ENCODE results near the gene FAM3D.

FAM3D gene

DNA sequence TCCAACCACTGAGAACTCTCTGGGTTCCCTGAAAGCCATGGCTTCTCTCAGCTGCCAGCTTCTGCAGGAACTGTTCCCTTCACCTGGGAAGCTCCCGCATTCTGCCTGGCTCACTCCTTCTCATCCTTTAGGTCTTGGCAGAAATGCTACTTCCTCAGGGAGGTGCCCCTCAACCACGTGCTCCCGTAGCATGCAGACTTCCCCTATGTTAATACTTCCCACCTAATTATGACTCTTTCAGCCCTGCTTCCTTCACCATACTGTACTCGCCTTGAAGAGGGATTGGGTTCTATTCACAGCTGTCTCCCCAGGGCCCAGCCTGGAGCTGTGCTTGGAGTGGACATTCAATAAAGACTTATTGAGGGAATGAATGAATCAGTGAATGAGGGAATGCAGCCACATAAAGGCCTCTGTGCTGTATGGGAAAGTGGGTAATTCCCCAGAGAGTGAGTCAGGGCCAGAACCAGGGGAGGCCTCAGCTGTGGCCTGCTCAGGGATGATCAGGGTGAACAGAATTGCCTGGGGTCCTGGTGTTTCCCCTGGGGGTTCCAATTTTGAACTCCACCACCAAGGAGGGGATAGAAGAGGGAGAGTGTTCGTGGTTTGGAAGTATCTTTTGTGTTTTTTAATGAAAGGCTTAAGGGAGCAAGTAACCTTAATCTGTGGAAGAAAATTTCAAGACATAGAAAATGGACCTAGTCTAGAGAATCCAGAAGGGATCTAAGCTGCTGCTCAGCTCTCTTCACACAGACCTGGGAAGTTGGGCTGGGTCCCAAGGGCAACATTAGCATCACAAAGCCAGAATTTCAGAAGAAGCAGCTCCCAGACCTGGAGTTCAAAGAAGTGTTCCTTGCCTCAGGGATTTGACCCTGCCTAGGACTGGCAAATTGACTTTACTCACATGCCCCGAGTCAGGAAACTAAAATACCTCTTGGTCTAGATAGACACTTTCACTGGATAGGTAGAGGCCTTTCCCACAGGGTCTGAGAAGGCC lies 74.8 kb downstream of the FAM3D start:
- DNase-seq (ENCODE audit: low read depth) = no peak

DNA sequence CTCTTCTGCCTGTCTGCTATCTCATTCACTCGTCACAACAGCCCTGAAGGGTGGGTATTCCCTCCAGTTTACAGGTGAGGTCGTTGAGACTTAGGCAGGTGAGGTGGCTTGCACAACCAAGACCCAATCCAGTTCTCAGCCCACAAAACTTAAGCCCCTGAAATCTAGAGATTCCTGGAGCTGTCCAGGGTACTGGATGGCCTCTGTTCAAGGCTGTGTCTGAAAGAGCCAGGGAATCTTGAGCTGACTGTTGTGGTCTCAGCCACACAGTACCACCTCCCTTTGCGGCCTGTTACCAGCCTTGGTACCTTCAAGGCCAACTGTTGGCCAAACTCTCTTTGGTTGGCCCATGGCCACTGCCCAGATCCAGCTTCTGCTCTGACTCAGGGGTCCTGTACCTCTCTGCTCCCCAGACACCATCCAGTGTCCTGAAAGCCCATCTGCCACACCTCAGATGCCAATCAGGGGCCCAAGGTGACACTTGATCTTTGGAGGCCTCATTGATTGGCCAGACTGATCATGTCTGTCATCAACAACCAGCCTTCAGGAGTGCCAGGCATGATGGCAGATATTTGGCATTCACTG lies 78.5 kb downstream of the FAM3D start:
- no peak for DNase-seq (ENCODE audit: low read depth)

DNA sequence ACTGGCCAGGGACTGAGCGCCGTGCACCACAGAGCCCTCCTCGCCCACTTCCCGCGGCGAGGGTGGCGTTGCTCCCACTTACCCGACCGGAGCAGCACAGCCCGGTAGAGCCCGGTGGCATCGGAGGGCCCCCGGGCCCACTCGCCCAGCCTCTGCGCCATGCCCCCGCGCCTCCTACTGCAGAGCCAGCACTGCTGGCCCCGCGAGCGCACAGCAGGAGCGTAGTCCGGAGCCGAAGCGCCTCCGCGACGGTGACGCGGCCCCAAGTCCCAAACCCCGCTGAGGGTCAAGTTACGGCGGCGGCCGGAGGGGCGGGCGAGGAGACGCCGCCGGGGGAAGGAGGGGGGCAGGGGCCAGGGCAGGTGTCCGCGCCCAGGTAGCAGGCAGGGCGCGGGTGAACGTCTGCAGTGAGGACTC lies 79.8 kb downstream of the FAM3D start:
- DNase-seq (ENCODE audit: low read depth) = no peak

GRCh38 chr3:58585994-58586393 lies 80.6 kb downstream of the FAM3D start:
- no peak for DNase-seq (ENCODE audit: low read depth)

DNA sequence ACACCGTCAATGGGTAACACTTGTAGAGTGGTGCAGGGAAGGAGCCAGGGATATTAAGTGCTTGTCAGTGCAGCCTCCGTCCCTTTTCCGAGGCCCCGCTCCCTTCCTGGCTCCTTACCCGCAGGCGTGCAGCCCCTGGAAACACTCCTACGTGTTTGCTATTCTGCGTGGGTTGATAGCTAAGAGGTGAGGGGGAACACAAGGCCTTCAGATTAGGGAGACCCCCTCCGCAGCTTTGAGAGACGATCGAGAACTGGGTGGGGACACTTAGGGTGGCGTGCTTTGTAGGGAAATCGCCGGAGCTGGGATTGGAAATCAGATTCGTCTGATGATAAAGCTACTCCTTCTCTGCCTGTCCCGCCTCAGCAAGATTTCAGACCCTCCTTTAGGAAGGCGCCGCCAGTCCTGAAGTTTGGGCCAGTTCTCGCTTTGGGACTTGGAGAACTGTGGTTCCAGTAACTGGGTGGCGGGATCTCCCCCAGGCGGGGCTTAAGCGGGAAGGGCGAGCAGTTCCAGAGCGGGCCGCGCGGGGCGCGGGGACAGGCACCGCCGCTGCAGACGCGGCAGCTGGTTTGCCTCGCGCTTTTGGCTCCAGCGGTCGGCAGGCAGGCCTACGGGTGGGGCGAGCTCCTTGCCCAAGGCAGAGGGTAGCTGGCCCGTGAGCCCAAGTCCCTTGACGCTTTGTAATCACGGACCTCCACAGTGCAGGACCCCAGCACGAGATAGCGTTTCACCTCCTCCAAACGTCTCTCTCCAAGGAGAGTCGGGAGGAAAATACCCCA lies 81.4 kb downstream of the FAM3D start:
- peak; percentile 15 for DNase-seq (ENCODE audit: low read depth)

- DNase-seq (ENCODE audit: low read depth) = no peak
These were observed 81.9 kb downstream of the FAM3D start for GRCh38 chr3:58584690-58585004.

Data from stimulated activated CD8-positive, alpha-beta memory T cell treated with anti-CD3 and anti-CD28 coated beads, Interleukin-12 subunit alpha, Interleukin-12 subunit beta, amount 100 ng/mL, for 1 hour (primary cell).